GM19099 (cell line): Measurements from ENCODE around the gene PDLIM3.

Experiments used
- POLR2A ChIP-seq: IDR thresholded peaks from 3 replicates; pipeline ENCODE4 v1.6.1; 2011; ENCODE audit warnings: low read depth; ENCODE audit not compliant: insufficient read length; ENCODE audit errors: extremely low read depth

Gene PDLIM3

DNA sequence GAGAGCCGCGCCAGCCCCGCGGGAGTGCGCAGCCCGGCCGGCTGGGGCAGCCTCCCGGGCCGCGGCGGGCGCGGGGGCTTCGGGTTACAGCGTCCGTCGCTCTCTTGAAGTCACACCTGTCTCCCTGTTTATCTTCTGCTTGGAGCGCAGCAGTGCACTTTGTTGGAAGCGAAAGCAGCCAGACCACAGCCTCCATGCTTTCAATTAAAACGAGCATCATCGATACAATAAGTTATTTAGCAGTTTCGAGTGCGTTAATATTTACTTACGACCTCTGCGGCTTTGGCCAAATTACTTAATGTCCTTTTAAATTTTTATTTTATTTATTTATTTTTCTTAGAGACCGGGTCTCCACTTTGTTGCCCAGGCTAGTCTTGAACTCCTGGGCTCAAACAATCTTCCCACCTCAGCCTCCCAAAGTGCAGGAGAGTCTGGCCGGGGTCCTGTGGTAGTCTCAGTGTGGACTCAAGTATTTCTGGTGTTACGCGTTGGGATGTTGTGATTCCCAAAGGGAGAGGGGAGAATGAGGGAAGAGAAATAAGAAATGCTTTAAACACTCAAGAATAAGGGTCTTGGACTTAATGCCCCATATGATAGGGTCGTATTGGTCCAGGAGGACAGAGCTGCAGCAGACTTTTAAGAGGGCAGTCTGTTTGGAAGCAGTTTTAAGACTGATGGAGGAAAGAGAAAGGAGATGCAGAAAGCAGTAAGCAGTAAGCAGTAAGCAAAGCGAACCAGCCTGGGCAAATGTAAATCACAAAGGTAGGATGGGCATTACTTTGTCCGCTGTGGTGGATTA is 504 bp upstream of the PDLIM3 start:
- TF ChIP-seq POLR2A: no peak

- no peak for TF ChIP-seq POLR2A
These were observed 819 bp downstream of the PDLIM3 start for GRCh38 chr4:185534511-185534865.

- TF ChIP-seq POLR2A: no peak
These were observed 2.4 kb downstream of the PDLIM3 start for GRCh38 chr4:185532795-185533324.

DNA sequence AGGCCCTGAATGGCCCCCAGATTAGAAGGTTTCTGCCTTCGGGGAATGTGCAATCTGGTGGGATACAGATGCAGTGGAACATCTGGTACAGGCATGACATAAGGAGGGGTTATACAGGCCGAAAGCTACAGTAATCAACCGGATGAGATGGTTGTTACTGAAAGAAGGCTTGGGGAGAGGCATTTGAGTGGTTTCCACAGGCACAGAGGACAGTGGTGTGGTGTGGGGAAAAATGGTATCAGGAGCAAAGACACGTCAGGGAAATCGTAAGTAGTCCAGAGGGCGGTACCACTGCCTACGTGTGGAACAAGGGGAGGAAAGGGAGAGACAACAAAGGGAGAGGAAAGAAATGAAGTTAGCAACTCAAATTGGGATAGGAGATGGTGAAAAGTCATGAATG is 3.0 kb downstream of the PDLIM3 start:
- TF ChIP-seq POLR2A: no peak

DNA sequence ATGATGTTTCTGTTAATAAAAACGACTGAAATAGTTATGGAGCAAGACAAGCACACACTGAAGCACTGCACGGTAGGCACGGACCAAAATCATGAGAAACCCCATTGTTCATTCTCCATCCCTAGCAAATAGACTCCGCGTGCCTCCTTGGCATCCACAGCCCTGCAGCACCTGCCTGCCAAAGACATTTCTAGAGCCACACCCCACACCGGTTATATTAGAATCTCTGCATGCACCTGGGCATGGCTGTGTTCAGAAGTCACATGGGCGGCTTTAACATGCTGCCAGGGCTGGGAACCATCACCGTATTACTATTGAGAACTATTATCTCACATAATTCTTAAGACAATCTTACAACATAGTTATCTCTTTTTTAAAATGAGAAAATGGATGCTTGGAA is 5.9 kb downstream of the PDLIM3 start:
- no peak for TF ChIP-seq POLR2A

DNA sequence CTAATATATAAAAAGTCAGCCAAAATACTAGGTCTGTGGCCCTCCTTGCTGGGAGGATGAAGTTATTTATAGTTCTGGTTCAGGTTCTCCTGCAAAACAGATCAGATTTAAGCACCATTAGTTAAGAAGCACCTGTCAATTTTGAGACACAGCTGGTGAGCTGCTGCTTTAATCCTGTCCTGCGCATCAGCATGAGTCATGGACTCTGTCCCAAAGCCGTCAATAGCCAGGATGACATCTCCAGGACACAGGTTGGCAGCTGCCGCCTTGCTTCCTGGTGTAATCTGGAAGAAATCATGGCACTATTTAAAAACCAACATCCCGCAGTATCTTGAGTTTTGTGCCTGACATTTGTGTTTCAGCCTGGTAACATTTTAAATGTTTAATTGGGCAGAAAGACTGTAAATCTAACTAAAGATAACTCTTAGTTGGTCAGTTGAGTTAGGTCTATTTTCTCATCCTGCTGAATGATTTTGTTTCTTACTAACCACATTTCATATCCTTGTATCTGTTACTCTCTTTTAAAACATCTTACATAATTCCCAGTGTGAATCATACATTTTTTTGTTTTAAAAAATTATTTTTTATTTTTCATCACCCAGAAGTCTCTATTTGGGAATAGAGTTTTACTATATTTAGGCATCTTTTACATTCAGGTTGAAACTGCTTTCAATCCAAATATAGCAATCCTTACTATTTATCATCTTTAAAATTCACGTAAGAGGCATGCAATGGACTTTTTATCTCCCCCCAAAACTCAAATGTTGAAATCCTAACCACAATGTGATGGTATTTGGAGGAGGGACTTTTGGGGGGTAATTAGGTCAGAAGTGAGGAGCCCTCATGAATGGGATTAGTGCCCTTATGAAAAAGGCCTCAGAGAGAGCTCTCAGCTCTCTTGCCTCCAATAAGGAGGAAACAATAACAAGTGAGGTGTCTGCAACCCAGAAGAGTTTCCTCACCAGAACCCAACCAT is 10.1 kb downstream of the PDLIM3 start:
- TF ChIP-seq POLR2A: no peak

DNA sequence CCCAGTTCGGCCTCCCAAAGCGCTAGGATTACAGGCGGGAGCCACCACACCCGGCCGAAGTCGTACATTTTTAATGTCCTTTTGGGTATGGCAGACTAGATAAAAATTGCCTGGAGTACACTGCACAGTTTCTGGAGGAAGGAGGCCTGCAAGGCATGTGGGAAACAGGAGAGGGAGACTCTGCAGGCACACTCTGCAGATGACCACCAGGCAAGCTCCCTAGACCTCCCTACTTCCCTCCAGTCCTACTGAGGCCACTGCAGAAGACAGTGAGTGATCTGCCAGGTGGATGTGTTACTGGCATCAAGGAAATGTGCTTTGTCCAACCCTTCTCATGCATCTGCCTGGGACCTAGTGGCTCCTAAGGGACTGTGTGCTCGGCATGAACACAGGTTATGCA is 11.4 kb downstream of the PDLIM3 start:
- TF ChIP-seq POLR2A: no peak

DNA sequence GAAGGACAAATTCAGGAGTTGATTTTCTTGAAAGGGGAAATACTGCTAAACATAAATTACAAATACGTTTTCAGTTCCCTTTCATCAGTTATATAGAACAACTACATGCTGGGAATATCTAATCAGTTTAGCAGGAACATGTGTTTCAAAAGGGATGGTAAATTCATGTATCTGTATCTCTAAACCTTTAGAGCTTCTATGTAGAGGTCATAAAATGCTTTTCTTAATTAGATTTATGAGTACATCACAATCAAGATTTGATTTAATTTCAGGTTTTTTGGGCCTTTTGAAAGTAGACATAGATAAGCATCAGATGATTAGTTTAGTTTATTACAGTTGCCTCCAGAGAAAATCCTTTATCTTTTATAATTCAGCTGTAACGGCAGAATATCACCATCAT is 12.9 kb downstream of the PDLIM3 start:
- no peak for TF ChIP-seq POLR2A

DNA sequence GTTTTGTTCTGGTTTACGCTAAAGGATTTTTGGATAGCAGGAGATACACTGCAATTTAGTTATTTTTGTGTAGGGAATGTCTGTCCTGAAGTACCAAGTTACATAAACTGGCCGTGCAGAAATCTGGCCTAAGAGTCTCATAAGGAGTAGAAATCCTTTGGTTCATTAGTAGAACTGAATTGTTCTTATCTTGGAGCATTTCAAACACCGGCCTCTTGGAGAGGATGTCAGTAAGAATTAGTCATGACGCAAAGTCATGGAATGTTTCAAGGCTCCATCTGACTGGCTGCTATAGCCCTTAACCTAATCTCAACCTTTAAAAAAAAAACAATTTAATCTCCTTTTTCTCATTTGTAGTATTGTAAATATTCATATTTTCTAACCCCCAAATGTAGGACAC is 15.2 kb downstream of the PDLIM3 start:
- TF ChIP-seq POLR2A: no peak

GRCh38 chr4:185518494-185518893 is 16.8 kb downstream of the PDLIM3 start:
- no peak for TF ChIP-seq POLR2A

GRCh38 chr4:185518069-185518468 is 17.2 kb downstream of the PDLIM3 start:
- no peak for TF ChIP-seq POLR2A

DNA sequence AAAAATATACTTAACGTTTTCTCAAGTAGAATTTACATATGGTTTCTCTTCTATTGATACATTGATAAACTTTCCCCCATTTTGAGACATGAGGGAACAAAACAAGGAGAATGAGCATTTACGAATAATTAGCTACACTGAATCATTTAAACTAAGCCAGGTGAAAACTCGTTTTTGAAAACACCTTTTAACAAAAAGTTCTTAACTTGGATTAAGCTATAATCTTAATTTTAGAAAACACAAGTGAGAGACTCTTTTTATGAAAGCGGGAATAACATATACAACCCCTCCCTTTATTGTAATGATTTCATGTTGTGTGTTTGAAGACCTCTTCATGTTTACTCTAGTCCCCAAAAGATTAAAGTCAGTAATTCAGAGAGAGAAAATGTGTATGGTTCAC is 20.1 kb downstream of the PDLIM3 start:
- TF ChIP-seq POLR2A: no peak

DNA sequence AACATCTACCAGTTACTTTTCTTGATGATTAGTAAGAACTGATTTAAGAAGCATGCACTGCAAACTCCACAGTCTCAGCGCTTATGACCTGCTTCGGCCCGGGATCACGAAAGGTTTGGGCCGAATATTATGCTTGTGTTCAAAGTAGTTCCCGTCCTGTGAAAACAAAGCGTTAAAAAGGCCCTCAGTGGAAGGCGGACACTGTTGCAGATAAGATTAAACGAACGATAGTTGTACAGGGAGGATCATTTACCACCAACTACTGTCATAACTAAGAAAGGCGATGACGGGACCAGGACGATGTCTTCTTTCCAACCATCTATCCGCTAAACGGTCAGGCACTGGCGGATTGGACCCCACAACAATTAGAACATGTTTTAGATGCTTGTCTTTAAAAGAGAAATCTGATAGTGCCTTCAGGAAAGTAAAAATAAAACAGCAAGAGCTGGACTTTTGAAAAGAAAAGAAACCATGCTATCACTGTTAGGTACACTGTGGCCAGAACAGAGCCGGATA is 21.1 kb downstream of the PDLIM3 start:
- TF ChIP-seq POLR2A: no peak

- TF ChIP-seq POLR2A: no peak
These were observed 21.7 kb downstream of the PDLIM3 start for GRCh38 chr4:185513489-185514181.

DNA sequence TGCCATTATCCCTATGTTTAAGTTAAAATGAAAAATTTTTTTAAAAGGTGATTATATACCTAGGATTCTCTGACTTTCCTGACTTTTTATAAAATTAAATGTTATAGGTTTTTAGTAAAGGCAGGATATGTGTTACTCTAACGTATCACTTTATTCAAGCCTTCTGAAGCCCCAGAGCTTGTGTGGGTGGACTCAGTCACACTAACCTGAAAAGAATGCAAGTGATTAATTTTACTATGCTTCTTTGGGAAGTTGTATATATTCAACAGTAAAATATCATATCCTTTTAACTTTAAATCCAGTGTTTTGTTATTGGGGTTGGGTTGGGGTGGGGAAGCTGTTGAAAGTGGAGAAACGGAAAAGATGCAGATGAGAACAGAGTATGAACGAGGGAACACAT is 22.8 kb downstream of the PDLIM3 start:
- no peak for TF ChIP-seq POLR2A
